ENCODE data around the gene SBK2.

- no peak for TF ChIP-seq POLR2AphosphoS5 (IDR thresholded peaks at IDR 0.05; ENCODE audit: low read depth, low read length)
- TF ChIP-seq RAD21 (IDR thresholded peaks at IDR 0.05; ENCODE audit: low read length) = no peak
- no peak for TF ChIP-seq CTCF (IDR thresholded peaks at IDR 0.05)
- no peak for TF ChIP-seq MXI1 (IDR thresholded peaks at IDR 0.05; ENCODE audit: low read depth, low read length)
- no peak for TF ChIP-seq FOXM1 (IDR thresholded peaks at IDR 0.05; ENCODE audit: low read depth)
Measured at GRCh38 chr19:55493052-55493644, 43.8 kb downstream of the SBK2 start.
